HG03139 (cell line): Measurements from ENCODE around the gene KLHL3.

ENCODE experiments used
- ATAC-seq: cut with Tn5 transposase; IDR thresholded peaks from one replicate; pipeline ENCODE4 v1.9.1; 2021; ENCODE audit not compliant: unreplicated experiment

KLHL3 gene

DNA sequence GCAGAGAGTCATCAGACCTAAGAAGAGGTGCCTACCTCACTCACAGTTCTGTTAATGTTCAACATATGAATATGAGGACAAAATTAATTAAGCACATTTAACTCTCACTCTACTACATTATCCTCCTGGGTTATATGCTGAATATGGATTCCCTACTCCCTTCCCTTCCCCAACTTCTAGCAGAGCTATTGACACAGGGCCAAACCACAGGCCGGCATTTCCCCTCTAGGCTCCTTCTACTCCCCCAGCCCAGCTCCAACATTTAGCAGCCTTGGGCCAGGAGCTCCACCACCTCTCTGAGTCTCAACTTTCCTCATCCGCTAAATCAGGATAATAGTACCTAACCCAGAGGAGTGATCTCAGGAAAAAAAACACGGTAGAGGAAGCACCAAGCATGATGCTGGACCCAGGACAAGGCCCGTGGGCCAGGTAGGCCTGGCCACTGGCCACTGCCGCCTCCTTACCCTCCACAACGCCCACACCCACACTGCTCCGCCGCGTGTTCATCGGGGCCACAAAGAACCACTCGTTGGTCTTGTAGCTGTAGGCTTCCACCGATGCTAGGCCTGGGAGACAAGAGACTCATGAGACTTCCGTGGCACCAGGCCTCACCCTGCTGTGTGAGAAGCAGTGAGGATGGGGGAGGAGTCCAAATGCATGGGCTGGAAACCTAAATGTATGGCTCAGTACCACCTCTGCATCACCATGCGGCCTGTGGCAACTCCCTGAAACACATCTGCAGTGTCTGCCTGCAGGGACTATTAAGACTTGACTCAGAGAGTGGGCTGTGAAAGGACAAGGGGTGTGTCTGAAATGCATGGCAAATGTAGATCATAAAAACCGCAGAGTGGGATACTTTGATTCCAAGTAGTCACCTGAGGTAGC is 98.8 kb downstream of the KLHL3 start:
- ATAC-seq, result no peak

DNA sequence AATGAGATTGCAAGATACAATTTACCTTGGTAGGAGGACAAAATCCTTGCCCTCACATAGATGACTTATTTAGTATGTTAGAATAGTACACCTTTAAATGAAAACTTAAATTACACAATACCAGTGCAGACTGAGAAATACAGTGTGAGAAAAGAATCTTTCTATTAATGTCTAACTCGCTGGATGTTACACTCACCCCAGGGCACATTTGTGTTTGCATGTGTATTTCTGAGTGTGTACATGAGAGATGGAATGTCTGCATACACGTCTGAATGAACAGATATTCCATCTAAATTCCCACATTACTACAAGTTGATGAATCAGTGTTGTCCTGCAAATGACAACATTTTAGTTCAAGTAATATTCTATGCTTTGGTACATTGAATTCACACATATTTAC is 99.8 kb downstream of the KLHL3 start:
- ATAC-seq, result no peak

DNA sequence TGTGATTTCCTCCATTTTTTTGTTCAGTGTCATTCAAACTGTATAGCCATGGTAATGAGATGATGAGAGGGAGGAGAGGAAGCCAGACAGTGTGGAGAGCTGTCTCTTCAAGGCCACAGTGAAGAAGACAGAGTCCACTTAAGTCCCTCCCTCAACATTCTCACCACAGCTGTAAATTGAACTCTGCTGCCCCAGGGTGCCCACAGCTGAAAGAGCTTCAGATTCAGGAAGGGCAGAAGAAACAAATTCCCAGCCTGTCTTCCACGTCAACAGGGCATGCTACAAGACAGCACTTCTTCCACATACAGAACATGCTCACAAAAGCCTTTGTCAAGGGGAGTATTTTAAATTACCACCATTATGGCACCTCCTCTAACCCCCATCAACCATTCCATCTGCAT is 100.4 kb downstream of the KLHL3 start:
- ATAC-seq, result no peak

DNA sequence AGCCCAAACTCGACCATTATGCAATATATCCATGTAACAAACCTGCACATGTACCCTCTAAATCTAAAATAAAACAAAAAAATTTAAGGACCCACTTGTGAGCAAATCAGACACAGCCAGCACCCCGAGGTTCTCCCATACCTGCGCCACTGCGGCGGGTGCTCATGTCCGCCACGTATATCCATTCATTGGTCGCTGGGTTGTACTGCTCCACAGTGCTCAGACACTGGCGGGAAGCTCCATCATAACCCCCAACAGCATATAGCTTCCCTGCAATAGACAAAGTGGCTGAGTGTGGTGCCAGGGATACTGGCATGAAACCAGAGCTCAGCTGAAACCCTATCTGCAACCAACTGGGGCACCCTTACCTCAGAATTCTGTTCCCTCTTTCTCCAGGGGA is 102.0 kb downstream of the KLHL3 start:
- no peak for ATAC-seq

DNA sequence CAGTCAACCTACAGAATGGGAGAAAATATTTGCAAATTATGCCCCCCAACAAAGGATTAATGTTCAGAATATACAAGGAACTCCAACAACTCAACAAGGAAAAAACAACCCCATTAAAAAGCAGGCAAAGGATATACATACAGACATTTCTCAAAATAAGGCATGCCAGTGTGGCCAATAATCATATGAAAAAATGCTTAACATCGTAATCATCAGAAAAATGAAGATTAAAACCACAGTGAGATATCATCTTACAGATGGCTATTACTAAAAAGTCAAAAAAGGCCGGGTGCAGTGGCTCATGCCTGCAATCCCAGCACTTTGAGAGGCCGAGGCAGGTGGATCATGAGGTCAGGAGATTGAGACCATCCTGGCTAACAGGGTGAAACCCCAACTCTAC is 103.2 kb downstream of the KLHL3 start:
- no peak for ATAC-seq

DNA sequence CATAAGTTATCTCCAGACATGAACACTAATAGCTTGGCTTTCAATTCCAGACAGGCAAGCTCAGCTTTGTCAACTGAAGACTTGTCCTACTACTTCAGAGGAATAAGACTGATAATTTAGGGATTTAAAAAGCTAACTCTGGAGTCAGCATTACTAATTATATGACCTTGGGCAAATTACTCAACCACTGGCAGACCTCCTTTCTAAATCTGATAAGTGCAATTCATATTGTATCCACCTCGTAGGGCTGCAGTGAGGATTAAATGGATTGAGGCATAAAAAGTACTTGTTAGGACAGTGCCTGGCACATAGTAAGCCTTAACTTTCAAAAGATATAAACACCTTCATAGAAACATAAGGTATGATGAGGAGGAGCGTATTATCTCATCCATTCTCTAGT is 104.4 kb downstream of the KLHL3 start:
- ATAC-seq, result no peak

DNA sequence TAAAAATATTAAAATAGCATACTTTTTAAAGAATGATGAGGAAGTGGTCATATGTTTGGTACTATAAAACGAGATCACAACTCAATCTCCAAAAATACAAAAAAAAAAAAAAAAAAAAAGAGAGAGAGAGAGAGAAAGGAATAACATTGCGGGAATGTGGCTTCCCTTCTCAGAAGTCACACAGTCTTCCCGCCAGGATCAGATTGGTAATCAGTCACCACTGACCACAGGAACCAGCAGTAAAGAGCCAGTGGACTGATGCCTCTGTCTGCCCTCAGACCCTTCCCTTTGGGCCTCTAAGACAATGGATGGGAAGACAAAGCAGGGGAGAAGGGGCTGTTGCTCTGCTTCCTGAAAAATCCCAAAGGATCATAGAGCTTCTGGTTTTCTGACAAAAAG is 104.9 kb downstream of the KLHL3 start:
- ATAC-seq, result no peak

DNA sequence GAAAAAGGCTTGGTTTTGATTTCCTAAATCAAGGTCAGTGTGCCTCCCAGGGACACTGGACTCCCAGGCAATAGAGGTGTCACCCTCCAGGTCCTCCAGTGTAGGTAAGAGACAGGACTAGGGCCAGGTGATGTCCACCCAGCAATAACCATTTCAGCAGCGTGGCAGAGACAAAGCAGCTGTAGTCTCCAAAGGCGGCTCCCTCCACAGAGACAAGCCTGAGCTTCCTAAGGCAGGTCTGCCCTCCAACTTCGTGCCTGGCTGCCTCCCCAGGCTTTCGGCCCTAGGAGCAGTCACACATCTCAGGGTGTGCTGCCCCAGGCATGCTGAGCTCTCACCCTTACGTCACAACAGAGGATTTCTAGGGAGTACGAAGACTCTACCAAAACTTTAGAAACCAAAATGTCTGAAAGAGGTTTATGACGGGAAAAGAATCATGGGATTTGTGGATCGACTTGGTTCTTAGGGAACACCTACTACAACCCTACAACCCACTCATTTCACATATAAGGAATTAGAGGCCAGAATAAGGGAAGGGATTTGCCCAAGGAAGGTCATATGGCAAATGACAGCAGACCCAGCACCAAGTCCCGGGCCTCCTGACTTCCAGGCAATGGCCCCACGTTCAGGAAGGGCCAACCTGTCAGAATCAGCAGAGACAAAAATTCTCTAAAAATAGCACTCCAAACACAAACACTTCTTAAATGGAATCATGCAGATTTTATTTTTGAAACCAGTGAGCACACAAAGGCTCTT is 105.5 kb downstream of the KLHL3 start:
- no peak for ATAC-seq

DNA sequence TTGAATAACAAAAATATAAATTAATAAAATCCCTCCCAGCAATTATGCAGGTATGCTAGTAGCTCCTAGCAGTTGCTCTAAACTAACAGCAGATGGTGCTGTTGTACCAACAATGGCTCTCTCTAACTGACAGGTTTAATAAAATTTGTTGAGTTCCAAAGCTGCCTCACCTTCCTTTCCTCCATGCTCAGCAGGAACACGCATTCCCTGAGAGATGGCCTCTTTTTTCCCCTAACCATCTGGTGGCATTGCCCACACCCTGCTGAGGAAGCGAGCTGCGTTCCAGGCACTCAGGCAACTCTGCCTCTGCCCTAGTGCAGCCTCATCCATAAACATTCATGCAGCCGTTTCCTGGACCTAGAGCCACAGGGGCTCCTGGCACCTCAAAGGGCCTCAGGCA is 106.2 kb downstream of the KLHL3 start:
- peak; percentile 64 for ATAC-seq

DNA sequence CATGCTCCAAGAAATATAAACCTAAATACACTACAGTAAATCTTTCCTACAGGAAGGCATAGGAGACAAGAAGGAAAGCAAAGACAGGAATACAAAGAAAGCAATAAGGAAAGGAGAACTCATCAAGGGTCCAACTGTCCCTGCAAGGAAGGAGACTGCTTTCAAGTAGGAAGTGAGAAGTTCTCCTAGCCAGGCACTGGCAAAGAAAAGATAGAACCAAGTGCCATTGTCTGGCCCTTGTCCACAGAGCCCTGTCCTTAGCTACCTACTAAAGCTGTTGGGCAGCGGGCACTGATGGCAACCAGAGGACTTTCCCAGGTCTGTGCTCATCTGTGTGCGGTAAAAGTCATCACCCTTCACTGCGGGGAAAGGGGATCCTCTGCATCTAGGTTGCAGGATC is 108.2 kb downstream of the KLHL3 start:
- no peak for ATAC-seq

DNA sequence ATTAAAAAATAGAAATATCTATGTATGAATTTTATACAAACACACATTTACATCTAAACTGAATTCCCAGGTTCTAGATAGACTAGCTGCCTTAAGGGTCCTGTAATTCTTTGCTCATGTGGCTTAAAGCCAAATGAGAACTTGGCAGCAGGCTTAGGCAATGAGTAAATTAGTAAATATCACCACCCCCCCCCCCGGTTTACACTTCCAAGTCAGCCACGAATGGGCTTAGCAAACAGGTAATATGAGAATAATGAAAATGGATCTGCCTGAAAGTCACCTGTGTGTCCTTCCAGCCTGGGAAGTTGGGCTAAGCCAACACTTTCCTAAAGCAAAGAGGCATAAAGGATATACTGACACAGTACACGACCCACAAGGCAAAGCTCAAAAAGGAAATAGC is 108.6 kb downstream of the KLHL3 start:
- no peak for ATAC-seq

DNA sequence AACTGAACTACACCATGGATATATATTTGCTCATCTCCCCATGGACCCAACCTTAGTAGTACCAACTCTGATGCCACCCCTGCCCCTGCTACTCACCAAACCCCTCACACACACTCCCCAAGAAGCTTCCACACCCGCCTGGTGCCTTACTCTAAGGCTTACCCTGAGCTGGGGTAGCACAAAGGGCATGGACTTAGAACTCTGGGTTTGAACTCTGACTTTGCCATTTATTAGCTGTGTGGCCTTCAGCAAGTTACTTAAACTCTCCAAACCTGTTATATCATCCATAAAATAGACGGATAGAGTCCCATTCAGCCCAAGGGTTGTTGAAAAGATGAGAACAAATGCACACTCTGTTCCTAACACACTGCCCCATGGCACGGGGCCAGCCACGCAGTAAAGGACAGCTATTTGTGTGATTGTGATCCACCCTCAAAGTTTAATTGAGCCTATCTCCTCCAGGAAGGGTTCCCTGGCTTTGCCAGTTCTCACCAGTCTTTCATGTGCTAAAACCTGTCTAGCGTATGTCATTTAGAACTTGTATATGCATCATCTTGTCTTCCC is 111.0 kb downstream of the KLHL3 start:
- no peak for ATAC-seq

DNA sequence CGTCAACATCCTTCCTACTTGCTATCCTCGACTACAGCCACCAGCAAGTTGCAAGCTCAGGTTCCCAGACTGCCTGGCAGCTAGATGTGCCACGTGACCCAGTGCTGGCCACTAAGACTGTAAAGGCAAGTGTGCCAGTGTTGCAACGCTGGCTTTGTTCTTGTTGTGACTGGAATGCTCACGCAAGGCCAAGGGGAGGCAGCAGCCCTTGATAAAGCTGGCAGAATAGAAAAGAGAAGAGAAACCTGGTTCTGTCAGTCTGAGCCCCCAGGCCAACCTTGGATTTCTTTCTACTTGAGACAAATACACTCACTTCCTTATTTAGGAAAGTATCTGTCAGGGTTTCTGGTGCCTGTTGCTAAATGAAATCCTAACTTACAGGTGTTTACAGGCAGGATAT is 113.0 kb downstream of the KLHL3 start:
- no peak for ATAC-seq

DNA sequence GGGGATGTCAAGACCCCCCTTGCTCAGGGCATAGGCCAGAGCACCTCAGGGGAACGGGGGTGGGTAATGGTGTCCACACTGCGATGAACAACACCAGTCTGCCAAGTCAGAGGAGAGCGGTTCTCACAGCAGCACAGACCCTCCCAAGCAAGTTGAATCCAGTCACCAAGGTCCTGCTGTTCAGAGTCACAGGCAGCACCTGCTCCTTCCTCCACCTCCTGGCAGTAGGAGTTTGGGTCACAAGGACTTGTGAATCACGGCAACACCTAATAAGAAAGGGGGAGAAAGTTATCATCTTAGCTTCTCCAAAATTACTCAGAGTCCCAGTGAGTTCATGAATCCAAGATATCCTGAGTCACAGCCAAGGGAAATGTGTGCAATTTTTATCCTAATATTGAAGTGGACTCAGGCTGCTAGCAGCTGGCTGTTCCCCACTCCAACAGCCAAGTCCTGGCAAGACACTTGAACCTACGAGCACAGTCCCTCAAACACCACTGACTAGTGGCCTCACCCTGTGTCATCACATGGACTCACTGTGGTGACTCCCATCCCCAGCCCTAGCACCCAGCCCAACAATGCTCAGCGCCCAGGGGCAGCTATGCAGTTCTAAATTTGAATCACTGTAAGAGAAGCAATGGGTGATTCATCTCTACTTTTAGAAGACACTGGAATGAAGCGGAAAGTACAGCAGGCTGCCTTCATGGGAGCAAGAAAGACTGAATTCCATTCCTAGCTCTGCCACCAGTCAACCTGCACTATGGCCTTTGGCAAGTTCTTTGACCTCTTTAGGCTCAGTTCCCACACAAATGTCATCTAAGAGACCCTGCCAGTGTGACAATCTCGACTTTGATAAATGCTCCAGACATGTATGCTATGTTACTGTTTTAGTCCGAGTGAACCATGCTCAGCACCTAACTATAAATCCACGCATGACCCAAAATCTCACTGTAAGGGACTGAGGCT is 113.7 kb downstream of the KLHL3 start:
- no peak for ATAC-seq

DNA sequence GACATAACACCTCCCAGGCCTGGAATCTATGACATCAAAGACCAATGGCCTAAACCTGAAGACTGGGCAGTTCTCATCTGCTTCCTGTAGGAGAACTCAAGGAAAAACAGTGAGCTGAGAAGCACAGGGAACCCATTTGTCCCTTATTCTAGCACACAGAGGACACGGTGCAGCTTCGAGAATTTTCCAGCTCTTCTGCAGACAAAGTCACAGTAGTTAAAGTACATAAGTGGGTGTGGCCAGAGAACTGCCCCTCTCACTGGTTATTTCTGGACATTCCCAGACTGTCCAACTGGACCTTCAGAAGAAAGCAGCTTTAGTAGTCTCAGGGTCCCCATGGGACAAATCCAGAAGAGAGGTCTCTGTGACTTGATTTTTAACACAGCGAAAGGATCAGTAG is 114.6 kb downstream of the KLHL3 start:
- no peak for ATAC-seq

DNA sequence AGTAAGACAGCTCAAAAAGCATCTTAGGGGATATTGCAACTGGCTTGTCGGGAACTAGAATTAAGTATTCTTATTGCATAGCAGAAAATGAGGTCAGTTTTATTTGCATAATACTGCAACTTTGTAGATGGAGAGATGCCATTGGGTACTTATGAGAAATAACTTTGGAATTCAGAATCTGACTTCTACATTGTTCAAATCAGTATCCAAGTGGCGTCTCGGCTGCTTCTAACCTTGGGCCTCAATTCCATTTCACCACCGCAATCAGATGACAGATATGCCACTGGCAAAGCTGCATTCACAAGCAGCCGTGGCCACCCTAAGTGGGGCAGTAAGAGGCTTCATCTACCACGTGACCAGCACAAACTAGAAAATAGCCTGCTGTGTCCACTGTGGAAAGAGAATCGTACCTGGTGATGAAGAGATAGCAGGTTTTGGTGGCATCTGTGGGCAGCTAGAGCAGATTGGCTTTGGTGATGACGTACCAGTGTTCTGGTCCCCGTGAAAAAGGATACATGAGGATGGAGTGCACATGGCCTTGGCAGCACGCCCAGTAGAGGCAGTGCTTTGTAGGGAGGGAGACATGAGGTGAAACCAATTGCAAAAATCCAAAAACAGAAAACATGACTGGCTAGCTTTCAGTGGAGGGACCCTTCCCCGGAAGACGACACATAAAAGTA is 116.6 kb downstream of the KLHL3 start:
- ATAC-seq, result no peak

DNA sequence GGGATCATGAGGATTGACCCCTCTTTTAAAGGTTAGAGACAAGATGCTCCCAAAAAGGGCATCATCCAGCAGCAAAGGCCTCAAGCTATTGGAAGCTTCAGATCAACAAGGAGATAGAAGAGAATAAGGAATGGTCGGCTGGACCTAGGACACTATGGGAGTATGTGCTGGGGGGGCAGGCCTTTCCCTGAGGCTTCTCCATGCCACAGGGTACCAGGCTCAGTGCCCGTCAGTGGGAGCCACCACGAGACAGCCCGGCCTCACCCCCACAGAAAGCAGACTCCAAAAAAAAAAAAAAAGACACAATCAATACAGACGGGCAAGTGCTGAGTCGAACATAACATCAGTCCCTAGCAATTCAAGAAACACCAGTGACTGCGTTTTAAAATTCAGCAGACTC is 117.4 kb downstream of the KLHL3 start:
- no peak for ATAC-seq

DNA sequence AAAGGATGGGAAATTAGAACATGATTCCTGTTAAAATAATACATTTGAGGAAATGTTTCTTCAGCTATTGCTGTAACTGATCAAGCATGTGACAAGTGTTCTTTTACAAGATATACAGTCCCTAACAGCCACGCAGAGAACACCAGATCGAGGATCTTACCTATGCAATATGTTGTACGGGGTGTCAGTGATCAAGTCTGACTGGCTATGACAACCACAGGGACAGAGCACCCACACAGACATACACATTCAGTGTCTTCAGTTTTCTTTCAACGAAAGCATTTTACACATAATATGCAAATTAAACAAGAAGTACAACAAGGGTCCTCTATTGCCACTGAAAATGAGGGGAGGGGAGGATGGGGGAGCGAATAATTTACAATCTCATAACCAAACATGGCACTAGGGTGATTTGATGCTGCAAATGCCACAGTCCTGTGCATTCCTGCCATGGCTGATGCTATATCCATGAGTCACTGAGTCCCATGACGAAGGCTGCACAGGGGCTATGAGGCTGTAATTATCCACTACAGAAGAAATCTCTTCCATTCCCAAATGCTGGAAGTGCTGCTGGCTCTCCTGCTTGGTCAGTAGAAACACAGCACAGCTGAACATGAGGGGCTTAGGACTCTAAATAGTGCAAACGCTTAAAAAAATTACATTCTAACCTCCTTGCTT is 118.2 kb downstream of the KLHL3 start:
- no peak for ATAC-seq

DNA sequence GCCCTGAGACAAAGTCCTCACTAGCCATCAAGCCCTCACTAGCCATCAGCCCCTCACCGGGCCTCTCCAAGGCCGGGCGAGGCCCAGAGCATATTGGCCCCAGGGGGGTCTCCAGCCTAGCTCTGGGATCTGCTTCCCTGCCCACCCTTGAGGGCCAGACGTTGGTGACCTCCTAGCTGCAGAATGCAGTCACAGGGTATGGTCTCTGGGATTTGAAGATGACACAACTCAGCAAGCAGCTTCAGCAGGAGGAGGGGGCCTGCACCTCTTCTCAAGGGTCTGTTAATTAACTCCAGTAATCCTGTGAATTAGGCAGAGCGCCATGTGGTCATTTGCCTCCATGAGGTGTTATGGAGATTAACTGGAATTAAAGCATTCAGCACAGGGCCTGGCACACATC is 119.8 kb downstream of the KLHL3 start:
- ATAC-seq, result no peak
